Measurements from ENCODE around the gene PRC1. TPM values are rescaled to one million over a fixed set of nuclear protein-coding genes. Genes with fewer than 3 reads are reported as not detected.

Gene PRC1
- total and polyA plus RNA-seq, 8 donors: 3.9 to 12.7 (median 5.0) TPM

GRCh38 chr15:90986790-90987507 lies 7.4 kb downstream of the PRC1 start:
- WGBS, 2 donors: 53 to 57% methylated on average over 8 to 11 of the region's 11 CpGs
- no peak for FAIRE-seq
- peak in 1 of 4 donors; percentile 12 for ATAC-seq

GRCh38 chr15:90982135-90982534 lies 12.2 kb downstream of the PRC1 start:
- no peaks in the 10 kb centered on the region for H3K4me1 ChIP-seq
- DNase-seq (no peak), FAIRE-seq (no peak), ATAC-seq (no peak)
- H3K9me3 ChIP-seq: no peaks in the 10 kb centered on the region
- peaks cover 0 to 8% (median 0%) of the 10 kb centered on the region in 3 donors for H3K36me3 ChIP-seq
- 92 to 93% methylated on average over 5 of the region's 5 CpGs for WGBS, 2 donors
- no peaks in the 10 kb centered on the region for H3K27me3 ChIP-seq
- no peak overlapping the region for H3K27ac ChIP-seq
- no peak for TF ChIP-seq CTCF (IDR thresholded peaks at IDR 0.05)
- intact Hi-C loops (cut with DNase I): no loop called here
- no peak overlapping the region for H3K4me3 ChIP-seq

More at GRCh38 chr15:90986790-90987507, 7.4 kb downstream of the PRC1 start:
- no peaks in the 10 kb centered on the region for H3K36me3 ChIP-seq
- H3K27ac ChIP-seq: no peak overlapping the region
- TF ChIP-seq CTCF (IDR thresholded peaks at IDR 0.05): no peak
- H3K4me3 ChIP-seq: no peak overlapping the region
- H3K27me3 ChIP-seq: no peaks in the 10 kb centered on the region
- no peaks in the 10 kb centered on the region for H3K9me3 ChIP-seq
- H3K4me1 ChIP-seq: no peaks in the 10 kb centered on the region
- intact Hi-C loops (cut with DNase I): no loop called here
- DNase-seq: no peak

GRCh38 chr15:90981681-90982080 lies 12.7 kb downstream of the PRC1 start:
- DNase-seq: no peak
- Histone ChIP-seq H3K36me3 (peaks cover 0 to 8% (median 0%) of the 10 kb centered on the region in 3 donors), H3K4me1 (no peaks in the 10 kb centered on the region), H3K27me3 (no peaks in the 10 kb centered on the region), H3K9me3 (no peaks in the 10 kb centered on the region), H3K27ac (no peak overlapping the region), H3K4me3 (no peak overlapping the region)
- ATAC-seq: no peak
- WGBS, 2 donors: 96 to 98% methylated on average over 6 of the region's 6 CpGs
- no peak for FAIRE-seq
- no peak for TF ChIP-seq CTCF (IDR thresholded peaks at IDR 0.05)
- intact Hi-C loops (cut with DNase I): no loop called here

DNA sequence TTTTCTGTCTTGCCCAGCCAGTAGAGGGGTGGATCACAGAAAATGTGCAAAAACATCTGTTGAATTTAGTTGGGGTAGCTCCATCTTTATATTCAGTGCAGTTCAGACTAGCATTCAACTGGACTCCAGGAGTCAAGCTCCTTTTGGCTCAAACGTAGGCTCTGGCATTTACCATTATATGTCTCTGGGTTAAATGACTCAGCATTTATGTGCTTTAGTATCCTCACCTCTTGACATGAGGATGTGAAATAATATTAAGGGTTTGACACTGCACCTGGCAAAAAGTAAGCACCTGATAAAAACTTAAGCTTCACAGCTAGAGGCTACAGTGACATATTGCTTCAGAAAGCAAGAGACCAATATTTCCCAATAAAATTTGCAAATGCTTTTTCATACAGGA lies 14.8 kb downstream of the PRC1 start:
- H3K27ac ChIP-seq: no peak overlapping the region
- FAIRE-seq: no peak
- WGBS, 2 donors: 46 to 58% methylated on average over 1 of the region's 1 CpG
- H3K9me3 ChIP-seq: no peaks in the 10 kb centered on the region
- ATAC-seq: no peak
- no peak for TF ChIP-seq CTCF (IDR thresholded peaks at IDR 0.05)
- no peaks in the 10 kb centered on the region for H3K4me1 ChIP-seq
- H3K36me3 ChIP-seq: peaks cover 0 to 8% (median 0%) of the 10 kb centered on the region in 3 donors
- H3K4me3 ChIP-seq: no peak overlapping the region
- DNase-seq: no peak
- no peaks in the 10 kb centered on the region for H3K27me3 ChIP-seq
- intact Hi-C loops (cut with DNase I): no loop called here

- FAIRE-seq (no peak), ATAC-seq (no peak), DNase-seq (no peak)
- peaks cover 0 to 1% (median 0%) of the 10 kb centered on the region in 3 donors for H3K36me3 ChIP-seq
- H3K4me3 ChIP-seq: no peak overlapping the region
- H3K27ac ChIP-seq: no peak overlapping the region
- whole genome bisulfite sequencing, 2 donors: 96% methylated on average over 21 of the region's 21 CpGs
- intact Hi-C loops (cut with DNase I): no loop called here
- no peaks in the 10 kb centered on the region for H3K4me1 ChIP-seq
- no peaks in the 10 kb centered on the region for H3K27me3 ChIP-seq
- H3K9me3 ChIP-seq: no peaks in the 10 kb centered on the region
- TF ChIP-seq CTCF (IDR thresholded peaks at IDR 0.05): no peak
These were observed 20.1 kb downstream of the PRC1 start for GRCh38 chr15:90974216-90974615.
